Activated CD8-positive, alpha-beta memory T cell treated with anti-CD3 and anti-CD28 coated beads for 4 hours (primary cell): Measurements from ENCODE around the gene AGRN.

Experiments used
- DNase-seq, 2 donors: peaks; one replicate each; pipeline ENCODE4 v3.0.0-alpha.2; 2020; ENCODE audit warnings: low read depth in 2 of 2

The AGRN gene

GRCh38 chr1:1081311-1082238 is 61.7 kb downstream of the AGRN start:
- no peak for DNase-seq

DNA sequence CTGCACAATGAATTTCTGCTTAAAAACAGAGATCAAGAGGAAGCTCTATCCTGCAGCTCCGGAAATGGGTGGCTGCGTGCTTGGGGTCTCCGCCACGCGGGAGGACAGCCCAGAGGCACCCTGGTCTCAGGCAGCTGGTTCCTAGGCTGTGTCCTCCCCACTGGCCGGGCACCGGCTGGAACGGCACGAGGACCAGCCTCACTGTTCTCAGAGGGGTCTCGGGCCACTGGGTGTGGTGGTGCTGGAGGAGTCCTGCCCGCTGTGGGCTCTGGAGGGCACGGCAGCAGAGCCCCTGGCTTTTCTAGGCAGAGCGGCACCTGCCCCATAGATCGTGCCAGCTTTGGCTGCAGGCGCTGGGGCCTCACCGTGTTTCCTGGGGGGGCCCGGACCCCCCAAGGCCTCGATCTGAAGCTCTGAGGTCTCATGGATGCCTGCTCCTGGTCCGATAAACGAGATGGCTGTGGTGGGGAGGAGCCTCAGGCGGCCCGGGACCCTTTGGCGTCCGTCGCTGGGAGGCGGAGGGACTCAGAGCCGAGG is 62.4 kb downstream of the AGRN start:
- DNase-seq, result no peak

DNA sequence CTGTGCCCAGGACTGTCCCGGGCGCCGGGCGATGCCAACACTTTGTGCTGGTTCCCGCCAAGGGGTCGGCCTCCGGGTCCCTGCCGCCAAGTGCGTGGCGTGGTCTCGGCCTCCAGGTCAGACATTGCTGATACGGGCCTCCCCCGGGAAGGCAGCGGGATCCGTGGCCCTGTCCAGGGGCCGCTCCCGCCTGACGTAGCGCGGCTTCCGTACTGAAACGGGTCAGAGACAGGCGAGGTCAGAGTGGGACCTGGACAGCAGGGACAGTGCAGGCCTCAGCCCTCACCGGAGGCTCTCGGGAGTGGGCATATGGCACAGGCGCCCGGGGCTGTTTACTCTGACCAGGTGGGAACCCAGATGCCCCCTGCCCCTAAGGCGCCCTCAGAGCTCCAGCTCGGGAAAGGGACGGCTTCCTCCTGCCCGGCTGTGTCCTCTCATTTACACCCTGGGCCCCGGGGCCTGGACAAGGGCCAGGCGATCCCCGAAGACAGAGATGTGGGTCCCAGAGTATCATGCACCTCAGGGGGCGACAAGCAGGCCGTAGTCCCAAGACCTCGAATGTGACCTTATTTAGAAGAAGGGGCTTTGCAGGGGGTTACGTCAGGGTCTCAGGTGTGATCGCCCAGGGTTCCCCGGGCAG is 63.0 kb downstream of the AGRN start:
- DNase-seq, result no peak

DNA sequence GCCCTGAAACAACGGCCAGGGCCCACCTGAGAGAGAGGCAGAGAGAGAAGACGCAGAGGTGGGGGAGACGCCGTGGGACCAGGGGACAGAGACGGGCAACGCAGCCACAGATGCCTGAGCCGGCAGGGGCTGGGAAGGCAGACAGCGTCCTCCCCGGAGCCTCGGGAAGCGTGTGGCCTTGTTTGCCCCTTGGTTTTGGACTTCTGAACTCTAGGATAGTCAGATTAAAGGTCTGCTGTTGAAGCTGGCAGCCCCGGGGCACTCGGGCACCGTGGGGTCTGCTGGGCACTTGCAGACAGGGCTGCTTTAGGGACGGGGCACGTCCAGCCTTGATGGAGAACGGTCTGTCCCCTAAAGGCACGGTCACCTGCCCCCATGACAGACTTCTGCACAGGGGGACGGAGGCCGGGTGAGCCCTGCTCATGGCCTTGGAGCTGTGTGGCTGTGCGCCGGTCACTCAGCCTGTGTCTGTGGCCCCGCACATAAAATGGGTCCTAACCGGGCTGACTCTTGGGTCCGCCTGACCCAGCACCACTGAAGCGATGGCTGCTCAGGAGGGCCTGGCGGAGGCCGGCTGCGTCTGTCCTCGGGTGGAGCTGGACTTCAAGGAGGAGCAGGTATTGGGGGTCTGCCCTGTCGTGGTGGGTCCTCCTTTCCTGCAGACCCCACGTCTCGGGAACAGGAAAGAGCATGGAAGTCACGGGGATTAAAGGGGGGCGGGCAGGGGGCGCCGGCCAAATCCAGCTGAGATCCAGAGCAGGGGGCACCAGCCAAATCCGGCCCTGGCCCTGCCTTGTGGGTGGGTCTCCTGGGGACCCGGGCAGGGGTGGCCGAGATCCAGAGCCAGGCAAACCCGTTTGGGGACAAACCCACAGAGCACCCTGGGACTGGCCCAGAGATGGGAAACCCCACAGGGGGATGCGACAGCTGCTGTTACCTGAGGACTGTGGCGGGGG is 63.8 kb downstream of the AGRN start:
- DNase-seq, result no peak

- DNase-seq, result no peak
These were observed 64.7 kb downstream of the AGRN start for GRCh38 chr1:1084372-1085170.

- no peak for DNase-seq
These were observed 65.4 kb downstream of the AGRN start for GRCh38 chr1:1085171-1085841.

DNA sequence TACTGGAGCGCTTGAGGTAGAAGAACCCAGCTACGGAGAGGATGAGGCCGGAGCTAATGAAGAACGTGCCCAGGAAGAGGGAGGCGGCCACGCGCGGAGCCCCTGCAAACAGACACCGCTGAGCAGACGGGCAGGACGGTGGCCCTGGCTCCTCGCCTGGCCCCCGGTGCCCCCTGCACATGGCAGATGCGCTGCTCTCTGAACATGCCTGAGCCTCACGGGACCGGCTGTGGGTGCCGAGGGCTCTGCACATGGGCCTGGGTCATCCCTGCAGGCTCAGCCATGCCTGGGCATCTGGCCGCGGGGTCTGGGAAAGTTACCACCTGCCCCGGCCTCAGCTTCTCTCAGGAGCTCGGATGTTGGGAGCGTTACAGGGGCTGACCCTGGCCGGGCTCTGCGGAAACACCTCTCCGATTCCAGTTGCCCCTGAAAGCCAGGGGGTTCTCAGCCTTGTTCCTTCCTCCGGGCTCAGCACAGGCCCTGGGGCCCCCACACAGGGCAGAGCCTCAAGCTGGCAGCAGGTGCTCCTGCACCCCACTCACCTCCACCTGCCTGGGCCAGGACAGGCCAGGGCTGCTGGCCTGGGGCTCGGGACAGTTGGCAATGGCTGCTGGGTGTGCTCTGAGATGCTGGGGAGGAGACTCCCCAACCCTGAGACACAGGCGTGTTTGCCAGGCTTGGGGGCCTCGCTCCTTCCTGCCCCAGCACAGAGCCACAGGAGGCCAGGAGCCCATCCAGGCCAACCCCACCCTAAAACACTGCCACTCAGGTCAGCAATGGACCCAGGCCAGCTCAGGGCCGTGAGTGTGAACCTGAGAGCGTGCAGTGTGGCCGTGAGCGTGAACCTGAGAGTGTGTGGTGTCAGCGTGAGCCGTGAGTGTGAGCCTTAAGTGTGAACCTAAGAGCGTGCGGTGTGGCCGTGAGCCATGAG is 66.3 kb downstream of the AGRN start:
- DNase-seq, result no peak

- DNase-seq, result no peak
These were observed 67.0 kb downstream of the AGRN start for GRCh38 chr1:1086911-1087341.

- DNase-seq, result no peak
These were observed 67.6 kb downstream of the AGRN start for GRCh38 chr1:1087351-1088028.

GRCh38 chr1:1088029-1088800 is 68.3 kb downstream of the AGRN start:
- no peak for DNase-seq

GRCh38 chr1:1088801-1089680 is 69.1 kb downstream of the AGRN start:
- DNase-seq, result no peak

DNA sequence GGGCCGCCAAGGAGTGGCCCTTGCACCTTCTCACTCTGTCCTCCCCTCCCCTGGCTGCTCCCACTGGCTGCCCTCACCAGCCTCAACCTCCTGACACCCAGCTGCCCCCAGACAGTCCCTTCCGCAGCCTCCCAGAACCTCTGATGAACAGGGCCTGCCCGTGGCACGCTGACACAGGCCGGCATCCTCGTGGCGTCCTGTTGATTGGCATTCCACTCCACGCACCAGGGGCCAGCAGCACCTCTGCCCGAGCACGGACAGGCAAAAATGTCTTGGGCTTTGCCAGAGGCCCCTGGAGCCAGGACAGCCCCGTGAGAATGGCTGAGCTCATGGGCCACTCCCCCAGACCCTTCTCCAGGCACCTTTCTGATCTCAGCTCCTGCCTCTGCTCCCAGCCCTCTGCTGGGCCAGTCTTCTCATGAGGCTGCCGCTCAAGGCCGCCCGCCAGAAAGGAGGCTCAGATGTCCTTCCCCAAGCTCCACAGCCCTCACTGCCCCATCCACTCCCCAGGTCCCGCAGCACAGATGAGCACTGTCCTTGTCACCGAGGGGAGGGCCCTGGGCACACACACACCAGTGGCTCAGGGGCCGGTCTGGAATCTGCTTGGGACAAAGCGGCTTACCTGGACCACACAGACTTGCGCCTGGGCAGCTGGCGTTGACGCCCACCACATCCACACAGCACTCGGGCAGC is 70.0 kb downstream of the AGRN start:
- no peak for DNase-seq

DNA sequence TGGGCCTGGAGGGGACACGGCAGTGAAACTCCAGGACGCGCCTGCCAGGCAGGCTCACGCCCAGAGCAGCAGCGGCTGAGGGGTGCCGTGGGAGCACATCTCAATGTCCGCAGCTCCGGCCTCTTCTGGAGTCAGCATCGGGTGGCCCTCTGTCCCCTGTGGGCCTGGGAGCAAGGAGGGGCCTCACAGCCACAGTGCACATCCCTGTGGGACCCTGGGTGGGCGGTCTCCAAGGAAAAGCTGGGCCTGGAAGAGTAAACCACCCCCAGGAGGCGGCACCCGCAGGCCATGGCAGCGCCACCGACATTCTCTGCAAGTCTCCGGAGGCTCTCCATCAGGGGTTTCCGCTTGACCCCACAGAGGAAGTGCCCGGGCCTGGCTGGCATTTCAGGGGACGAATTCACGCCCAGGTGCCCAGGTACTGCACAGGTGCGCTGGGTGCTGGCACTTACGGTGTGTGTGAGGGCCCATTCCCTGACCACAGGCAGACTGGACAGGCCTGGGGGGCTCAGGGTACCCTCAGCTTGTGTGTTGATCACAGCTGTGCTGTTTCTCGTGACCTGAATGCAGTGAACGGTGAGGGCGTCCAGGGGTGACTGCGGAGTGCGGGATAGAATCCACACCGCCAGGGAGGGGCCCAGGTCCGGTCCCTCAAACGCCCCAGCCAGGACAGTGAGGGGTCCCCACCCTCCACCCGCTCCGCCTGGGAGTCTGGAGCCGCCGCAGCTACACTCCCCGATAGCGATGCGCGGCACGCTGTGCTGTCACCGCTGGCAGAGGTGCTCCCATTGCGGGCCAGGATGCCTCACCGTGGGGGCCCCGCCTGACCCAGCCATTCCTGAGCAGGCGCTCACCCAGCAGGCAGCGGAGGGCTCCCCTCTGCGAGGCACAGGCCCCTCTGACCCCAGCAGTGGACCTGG is 70.8 kb downstream of the AGRN start:
- DNase-seq, result no peak

DNA sequence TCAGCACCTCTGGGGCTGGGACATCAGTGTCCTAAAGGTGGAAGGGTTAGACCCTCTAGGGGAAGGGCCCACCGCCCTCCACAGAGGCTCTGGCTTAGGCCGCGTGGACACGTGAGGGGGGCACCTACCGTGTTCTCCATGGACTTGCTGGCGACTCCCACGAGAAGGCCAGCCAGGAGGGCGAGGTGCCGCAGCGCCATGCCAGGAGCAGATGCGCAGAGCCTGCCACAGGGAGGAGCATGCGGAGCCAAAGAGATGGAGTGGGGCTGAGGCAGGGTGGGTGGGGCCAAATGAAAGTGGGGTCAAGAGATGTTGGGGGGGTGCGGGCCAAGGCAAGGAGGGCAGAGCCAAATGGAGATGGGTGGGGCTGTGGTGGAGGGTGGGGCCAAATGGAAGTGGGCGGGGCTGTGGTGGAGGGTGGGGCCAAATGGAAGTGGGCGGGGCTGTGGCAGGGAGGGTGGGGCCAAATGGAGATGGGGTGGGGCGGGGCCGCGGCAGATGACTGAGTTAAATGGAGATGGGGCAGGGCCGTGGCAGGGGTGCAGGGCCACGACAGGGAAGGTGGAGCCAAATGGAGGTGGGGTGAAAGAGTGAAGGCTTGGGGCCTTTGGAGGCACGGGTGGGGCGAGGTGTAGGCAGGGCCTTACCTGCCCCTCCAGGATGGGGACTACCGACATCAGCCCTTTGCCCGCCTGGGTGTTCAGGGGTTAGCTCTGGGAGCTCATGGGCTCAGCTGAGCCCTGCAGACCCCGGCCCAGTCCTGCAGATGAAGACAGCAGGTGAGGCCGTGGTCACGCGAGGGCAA is 71.6 kb downstream of the AGRN start:
- no peak for DNase-seq
